ENCODE results near the gene TNFRSF9.
"Not testable (repeated sequence)": the region's sequence is repeated elsewhere in the genome, so short reads cannot be mapped to it uniquely, and the experiment has no call there.

TNFRSF9 gene

DNA sequence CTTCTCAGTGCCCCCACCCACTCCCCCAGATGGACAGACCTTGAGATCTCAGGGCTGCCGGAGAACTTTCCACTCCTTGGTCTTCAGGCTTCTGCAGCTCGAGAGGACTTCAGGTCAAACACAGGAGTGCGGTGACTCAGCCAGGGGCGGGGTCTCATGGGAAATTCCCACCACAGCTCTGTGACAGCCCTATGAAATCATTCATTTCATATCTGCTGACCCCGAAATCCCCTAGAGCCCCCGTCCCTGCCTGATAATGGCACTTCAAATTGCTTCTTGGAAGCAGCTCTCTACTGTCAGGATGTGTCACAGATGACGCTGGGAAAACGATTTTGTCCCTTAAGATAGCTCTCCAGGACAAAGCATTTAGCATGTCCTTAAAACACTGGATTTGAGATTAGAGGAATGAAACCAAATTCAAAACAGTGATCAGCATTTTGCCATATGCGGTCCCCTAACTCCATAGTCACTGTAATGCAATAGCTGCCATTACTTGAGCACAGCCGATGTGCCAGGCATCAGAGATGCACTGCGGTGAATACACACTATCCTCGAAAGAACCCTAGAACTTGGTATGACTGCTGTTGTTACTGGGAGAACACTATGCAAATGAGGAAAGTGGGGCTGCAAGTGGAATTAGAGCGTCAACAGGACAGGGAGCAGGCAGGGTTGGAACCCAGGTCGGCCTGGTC lies at the start of gene TNFRSF9:
TSS of gene TNFRSF9 (minus strand) at position 95 of the 692 bp plus-strand sequence. CDS start 845 bp downstream, outside the sequence.
- DNase-seq, result peak; percentile 88 to 93

DNA sequence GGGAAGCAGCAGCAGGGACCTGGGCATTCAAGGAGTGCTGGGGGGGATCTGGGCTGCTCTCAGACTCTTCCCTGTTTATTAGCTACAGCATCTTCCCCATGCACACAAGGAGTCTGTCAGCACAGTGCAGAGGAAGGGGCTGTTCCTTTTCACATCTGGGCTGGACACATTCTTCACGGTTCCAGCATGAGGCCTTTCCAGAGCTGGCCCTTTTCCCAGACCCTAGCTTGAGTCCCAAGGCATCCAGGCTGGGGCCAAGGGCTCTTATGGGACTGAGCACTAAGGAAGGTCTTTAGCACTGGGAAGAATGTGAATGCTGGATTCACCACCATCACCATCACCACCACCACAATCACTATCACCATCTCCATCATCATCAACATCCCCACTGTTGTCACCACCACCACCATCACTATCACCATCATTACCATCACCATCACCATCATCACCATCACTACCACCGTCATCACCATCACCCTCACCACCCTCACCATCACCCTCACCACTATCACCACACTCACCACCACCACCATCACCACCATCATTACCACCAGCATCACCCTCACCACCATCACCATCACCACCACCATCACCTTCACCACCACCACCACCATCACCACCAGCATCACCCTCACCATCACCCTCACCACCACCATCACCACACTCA lies 49.3 kb upstream of the TNFRSF9 start:
- no peak for DNase-seq

DNA sequence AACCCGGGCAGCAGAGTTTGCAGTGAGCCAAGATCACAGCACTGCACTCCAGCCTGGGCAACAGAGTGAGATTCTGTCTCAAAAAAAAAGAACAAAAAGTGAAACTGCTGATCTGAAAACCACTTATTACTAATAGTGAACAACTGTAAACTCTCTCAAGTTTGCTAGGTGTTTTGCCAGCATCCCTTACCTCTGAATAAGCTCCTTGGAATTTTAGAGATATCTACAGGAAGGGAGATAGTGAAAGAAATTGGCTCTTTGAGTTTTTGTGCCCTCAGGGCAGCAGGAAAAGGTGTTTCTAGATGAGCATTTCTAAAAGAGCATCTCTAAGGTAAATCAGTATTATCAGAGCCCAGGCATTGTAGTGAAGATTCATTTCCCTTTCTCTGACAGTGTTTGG lies 47.9 kb upstream of the TNFRSF9 start:
- DNase-seq, result no peak

DNA sequence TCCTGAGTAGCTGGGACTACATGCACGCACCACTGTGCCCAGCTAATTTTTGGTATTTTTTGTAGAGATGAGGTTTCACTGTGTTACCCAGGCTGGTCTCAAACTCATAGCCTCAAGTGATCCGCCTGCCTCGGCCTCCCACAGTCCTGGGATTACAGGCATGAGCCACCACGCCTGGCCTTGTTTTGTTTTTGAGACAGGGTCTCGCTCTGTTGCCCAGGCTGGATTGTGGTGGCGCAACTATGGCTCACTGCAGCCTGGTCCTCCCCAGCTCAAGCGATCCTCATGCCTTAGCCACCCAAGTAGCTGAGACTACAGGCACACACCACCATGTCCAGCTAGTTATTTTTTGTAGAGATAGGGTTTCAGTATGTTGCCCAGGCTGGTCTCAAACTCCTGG lies 46.9 kb upstream of the TNFRSF9 start:
- DNase-seq, result no peak

DNA sequence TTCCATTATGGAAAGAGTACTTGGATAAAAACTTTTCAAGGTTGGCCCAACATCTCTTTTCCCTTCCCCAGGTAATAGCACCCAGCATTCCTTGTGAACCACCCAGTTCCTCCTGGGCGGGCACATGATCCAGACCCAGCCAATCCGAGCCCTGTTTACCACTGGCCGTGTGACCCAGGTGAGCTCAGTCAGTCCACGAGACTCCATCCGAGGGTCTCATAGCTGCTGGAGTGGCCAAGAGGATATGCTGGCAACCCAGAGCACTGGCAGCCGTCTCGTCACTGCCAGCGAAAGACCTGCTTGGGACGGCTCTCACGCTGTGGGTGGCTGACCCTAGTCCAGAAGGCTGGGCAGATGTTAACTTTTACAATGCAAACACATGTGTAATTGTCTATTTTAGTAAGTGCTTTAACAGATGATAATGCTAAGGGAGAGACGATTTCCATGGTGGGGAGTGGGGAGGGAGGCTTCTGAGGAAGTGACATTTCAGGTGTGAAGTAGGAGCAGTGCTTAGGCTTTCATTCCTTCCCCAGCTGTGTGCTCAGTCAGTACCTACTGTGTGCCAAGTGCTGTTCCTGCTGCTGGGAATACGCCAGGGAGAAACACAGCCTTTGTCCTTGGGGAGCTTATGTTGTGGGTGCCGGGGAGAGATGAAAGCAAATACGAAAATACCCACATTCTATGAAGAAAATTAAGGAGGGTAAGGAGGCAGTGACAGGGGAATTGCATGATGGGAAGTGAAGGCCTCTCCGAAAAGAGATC lies 45.4 kb upstream of the TNFRSF9 start:
- DNase-seq, result no peak

DNA sequence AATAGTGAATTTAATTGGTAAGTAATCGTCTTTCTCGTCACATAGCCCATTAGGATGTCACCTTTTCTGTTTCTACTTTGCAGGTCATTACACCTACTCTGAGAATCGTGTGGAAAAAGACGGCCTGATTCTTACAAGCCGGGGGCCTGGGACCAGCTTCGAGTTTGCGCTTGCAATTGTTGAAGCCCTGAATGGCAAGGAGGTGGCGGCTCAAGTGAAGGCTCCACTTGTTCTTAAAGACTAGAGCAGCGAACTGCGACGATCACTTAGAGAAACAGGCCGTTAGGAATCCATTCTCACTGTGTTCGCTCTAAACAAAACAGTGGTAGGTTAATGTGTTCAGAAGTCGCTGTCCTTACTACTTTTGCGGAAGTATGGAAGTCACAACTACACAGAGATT lies 44.2 kb upstream of the TNFRSF9 start:
- no peak for DNase-seq

DNA sequence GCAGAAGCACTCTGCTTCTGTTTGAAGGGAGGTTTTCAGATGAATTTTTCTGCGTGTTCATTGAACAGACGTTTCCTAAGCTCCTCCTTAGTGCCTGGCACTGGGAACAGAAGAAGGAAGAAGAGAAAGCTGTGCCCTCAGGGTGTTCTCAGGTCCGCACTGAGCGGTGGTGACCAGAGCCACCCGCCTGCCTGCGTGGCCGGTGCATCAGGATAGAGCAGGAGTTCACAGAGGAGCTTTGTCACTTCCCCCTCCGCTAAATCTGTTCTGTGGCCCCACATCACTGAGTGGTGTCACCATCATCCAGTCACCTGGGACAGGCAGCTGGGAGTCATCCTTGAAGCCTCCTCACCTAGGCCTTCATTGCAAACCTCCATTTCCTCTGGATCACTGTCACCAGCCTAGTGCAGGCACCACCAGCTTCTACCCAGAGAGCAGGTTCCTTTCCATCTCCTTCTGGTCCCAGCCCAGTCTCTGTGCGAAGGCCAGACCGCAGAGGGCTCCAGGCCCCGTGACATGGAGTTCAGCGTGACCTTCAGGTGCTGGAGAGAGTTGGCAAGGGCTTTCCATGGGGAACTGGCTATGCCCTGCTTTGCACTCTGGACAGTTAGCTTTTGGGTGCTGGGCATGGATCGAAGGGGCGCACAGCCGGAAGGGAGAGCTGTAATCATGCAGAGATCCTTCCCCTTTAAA lies 42.6 kb upstream of the TNFRSF9 start:
- no peak for DNase-seq

DNA sequence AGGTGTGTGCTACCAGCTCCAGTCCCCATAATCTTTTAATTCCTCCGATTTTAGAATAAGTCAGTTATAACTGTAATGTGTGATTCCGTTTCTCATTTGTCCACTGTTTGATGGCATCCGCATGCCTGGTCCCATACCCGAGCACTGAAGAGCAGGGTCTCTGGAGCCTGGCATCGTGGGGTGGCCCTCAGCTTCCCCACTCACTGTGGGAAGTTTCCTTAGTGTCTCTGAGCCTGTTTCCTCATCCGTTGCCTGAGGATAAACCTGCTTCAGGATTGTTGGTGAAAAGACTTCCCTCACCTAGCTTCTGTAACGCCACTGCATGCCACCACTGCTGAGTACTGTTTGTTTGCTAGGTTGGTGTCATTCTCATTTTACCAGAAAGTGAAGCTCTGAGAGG lies 40.3 kb upstream of the TNFRSF9 start:
- DNase-seq, result no peak

DNA sequence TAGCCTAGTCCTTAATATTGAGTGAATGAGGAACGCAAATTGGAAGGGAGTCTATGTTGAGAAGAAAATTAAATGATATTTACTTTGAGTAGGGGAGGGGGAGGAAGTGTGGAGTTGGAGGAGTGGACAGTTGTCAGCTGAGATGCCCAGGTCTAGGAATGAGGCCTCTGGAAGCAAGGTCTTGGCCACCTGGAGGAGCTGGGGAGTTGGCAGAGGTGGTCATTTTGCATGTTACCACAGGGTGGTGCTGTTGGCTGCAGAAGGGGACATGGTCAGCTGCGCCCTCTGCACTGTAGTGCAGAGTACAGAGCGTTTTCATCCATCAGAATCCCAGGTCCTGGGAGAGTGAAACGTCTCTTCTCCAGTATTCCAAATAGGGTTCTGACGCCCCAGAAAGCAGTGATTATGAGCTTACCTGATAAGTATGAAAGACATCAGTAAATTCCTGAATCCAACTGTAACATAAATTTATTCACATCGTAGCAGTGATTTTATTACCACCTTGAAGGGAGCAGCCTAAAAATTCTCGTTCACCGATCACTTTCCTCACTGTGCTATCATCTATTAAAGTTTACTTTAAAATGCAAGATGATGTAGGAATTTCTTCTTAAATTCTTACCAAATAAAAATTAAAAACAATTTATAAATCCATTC lies 34.7 kb upstream of the TNFRSF9 start:
- peak; percentile 40 to 59 for DNase-seq

DNA sequence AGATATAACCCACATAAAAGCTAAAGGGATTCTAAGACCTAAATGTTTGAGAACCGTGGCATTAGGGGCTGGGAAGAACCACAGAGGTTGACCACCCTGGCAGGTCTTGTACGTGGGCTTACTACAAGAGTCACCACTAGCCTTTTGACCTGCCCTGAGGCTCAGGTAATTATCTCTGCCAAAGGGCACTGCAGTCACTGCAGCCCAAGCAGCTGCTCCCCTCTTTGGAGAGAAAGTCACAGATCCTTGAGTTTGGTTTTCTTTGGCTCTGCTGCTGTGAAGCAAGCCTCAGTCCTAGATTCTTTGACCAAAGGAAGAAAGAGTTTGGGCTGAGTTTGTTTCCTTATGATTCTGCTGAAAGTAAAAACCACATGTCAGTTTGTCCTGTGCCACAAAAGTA lies 32.4 kb upstream of the TNFRSF9 start:
- no peak for DNase-seq

DNA sequence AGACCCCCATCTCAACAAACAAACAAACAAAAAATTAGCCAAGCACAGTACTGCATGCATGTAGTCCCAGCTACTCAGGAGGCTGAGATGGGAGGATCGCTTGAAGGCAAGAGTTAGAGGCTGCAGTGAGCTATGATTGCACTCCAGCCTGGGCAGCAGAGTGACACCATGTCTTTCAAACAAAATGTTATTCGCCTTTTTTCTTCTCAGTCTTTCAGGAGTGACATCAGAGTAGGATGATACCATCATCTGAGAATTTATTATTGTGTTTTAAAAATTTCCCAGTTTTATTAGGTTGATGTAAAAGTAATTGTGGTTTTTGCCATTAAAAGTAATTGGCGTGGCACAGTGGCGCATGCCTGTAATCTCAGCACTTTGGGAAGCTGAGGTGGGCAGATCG lies 31.6 kb upstream of the TNFRSF9 start:
- DNase-seq, result no peak

DNA sequence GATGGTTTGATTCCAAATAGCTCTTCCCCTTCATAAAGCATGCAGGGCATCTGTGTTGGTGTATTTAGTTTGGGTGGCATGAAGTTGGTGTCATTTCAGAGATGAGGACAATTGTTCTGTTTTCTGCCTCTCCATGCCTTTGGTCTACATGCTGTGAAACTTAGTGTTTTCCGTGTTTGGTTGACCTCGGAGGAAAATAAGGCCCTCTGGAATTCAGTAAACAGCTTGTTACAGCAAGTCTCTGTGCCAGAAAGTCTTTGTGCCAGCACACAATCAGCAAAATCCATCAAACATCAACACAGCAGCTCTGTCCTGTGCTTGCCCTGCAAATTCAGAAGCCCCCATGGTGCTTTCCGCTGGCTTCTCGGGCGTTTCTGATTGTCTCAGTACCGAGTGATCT lies 30.4 kb upstream of the TNFRSF9 start:
- DNase-seq, result no peak

DNA sequence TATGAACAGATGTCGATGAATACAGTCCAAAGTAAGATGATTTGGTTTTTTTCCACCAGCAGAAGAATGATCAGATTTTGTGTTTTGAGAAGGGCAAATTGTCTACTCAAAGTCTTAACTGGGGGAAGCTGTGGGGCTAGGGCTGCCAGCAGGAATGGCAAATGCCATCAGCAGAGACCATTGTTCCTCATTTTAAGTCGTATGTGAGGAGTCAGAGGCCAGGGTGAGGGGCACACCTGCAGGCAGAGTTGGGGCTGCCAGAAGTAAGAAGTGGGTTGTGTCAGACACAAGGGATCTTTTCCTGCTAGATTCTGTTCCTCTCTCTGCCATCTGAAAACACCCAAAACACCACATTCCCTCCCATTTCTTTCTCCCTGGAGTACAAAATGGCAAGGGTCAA lies 29.6 kb upstream of the TNFRSF9 start:
- no peak for DNase-seq

DNA sequence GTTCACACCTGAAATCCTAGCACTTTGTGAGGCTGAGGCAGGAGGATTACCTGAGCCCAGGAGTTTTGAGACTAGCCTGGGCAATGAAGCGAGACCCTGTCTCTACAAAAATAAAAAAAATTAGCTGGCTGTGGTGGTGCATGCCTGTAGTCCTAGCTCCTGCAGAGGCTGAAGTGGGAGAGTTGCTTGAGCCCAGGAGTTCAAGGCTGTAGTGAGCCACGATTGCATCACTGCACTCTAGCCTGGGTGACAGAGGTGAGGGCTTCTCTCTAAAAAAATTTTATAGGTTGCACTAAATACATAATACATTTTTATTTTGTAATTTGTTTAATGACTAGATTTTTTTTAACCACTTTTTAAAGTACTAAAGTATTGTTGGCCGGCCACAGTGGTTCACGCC lies 27.0 kb upstream of the TNFRSF9 start:
- no peak for DNase-seq

DNA sequence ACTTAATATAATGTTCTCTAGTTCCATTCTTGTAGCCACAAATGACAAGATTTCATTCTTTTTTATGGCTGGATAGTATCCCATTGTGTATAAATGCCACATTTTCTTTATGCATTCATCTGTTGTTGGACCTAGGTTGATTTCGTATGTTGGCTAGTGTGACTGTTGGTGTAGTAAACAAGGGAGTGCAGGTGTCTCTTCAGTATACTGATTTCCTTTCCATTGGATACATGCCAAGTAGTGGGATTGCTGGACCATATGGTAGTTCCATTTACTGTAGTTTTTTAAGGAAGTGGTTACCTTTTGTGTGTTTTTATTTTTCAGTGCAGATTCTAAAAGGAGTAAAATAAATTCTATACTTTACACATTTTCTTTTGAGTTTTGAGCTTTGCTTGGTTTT lies 26.6 kb upstream of the TNFRSF9 start:
- no peak for DNase-seq

DNA sequence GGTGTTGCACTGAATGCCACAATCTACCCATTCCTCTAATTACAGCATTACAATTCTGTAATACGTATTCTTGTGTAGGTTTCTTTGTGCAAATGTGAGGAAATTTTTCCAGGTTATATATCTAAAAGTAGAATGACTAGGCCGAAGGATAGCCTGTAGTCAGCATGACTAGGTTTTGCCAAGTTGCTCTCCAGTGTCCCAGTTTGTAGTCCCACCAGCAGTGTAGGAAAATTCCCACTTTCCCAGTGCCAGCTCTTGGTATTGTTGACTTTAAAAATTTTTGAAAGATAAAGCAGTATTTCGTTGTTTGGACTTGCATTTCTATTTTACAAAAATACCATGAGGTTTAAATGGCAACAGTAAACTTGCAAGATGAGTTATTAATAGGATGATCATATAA lies 23.8 kb upstream of the TNFRSF9 start:
- DNase-seq, result no peak

DNA sequence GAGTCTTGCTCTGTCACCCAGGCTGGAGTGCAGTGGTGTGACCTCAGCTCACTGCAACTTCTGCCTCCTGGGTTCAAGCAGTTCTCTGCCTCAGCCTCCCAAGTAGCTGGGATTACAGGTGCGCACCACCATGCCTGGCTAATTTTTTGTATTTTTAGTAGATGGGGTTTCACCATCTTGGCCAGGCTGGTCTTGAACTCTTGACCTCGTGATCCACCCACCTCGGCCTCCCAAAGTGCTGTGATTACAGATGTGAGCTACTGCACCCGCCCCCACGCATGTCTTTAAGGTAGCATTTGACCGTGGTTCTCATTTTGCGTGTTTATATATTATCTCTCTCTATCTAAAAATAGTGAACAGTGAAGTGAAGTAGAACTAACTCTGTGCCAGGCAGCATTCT lies 23.2 kb upstream of the TNFRSF9 start:
- not testable (repeated sequence) for DNase-seq

DNA sequence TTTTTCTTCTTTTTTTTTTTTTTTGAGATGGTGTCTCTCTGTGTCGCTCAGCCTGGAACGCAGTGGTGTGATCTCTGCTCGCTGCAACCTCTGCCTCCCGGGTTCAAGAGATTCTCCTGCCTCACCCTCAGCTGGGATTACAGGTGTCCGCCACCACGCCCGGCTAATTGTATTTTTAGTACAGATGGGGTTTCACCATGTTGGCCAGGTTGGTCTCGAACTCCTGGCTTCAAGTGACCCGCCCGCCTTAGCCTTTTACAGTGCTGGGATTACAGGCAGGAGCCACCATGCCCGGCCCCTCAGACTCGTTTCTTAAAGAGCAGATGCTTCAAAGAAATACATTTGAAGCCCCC lies 22.7 kb upstream of the TNFRSF9 start:
- not testable (repeated sequence) for DNase-seq

DNA sequence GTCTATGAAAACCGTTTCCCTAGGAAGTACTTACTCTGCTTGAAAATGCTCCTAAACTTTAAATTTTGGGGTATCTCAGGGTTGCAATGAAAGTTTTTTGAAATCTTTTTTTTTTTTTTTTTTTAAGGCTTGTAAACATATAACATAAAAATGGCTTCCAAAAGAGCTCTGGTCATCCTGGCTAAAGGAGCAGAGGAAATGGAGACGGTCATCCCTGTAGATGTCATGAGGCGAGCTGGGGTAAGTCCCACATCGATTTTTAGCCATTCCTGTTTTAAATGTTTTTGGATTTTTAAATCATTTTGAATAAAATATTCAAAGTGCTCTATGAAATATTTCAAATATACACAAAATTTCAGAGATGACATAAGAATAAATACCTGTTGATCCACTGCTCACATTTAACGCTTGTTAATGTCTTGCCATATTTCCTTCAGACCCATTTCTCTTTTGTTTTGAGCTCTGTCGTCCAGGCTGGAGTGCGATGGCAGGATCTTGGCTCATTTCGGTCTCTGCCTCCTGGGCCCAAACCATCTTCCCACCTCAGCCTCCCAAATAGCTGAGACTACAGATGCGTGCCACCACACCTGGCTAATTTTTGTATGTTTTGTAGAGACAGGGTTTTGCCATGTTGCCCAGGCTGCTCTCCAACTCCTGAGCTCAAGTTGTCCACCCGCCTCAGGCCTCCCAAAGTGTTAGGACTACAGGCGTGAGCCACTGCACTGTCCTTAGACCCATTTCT lies 22.2 kb upstream of the TNFRSF9 start:
- DNase-seq, result no peak

DNA sequence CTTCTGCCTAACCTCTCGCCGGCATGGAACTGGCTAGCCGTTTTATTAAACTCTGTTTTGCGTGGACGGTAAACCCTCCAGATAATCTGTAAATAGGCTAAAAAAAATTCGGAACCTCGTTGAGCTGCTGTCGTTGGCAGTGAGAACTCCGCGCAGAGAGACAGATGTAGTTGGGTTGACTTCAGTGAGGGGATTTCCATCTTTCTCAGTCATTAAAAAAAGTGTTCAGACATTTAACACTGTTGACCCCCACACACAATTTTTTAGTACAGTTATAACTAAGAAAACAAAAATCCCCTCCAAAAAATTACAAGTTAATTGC lies 21.3 kb upstream of the TNFRSF9 start:
- peak; percentile 41 to 45 for DNase-seq

DNA sequence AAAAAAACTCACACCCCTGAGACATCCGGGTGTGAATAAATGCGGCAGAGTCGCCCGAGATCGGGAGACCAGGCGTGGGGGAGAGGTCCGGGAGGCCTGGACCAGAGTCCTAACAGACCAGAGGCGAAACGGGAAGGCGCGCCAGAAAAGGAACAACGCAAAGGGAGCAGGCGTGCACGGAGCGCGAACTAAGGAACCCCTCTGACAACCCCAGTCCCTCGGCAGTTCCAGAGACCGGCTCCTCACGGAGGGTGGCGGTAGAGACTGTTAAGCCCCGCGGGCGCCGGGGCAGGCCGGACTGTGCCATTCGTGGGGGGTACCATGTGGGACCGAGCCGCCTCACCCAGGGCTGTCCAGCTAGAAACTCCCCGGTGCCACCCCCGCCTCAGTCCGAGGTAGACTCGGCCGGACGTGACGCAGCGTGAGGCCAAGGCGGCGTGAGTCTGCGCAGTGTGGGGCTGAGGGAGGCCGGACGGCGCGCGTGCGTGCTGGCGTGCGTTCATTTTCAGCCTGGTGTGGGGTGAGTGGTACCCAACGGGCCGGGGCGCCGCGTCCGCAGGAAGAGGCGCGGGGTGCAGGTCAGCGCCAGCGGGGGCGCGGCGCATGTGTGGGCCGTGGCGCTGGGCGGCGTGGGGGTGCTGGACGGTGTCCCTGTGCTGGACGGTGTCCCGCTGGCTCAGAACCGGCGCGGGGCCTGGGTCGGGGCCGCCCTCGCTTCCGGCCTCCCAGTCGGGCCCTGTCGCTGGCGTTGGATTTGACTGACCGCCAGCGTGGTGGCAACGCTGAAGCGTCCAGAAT lies 20.8 kb upstream of the TNFRSF9 start, which contains the start of gene PARK7:
TSS of gene PARK7 (plus strand) at position 496 of the 798 bp plus-strand sequence. CDS start 1,075 bp downstream, outside the sequence.
- peak; percentile 99 for DNase-seq
